Stimulated activated effector memory CD8-positive, alpha-beta T cell treated with anti-CD3 and anti-CD28 coated beads, Interleukin-12 subunit alpha, Interleukin-12 subunit beta, amount 100 ng/mL, for 72 hours (primary cell): ENCODE measurements around the gene AP1S1.
A peak's percentile ranks its signal among the peaks of the same experiment; 100 is the strongest.

Experiments used
- ATAC-seq: fragments of 150-1000 bp; cut with Tn5 transposase; 2 replicates; pipeline ENCODE4 v1.10.0; 2021
- DNase-seq, 2 donors: peaks; one replicate each; pipeline ENCODE4 v3.0.0; 2021 to 2022; ENCODE audit warnings: low spot score in 2 of 2
- H3K27ac Mint-ChIP-seq: one replicate; pipeline ENCODE4 v1.8.0; 2022; ENCODE audit warnings: mild to moderate bottlenecking, mixed read lengths
- H3K36me3 Mint-ChIP-seq: one replicate; pipeline ENCODE4 v1.8.0; 2022; ENCODE audit warnings: mild to moderate bottlenecking, mixed read lengths
- H3K4me1 Mint-ChIP-seq: one replicate; pipeline ENCODE4 v1.8.0; 2022; ENCODE audit warnings: mixed read lengths
- H3K4me3 Mint-ChIP-seq: one replicate; pipeline ENCODE4 v1.8.0; 2022; ENCODE audit warnings: mild to moderate bottlenecking, mixed read lengths
- H3K9me3 Mint-ChIP-seq: one replicate; pipeline ENCODE4 v1.8.0; 2022; ENCODE audit warnings: mixed read lengths

AP1S1 gene

GRCh38 chr7:101161692-101162471, 7.6 kb downstream of the AP1S1 start:
- Mint-ChIP-seq H3K4me3 (peak overlapping the region; percentile 89), H3K27ac (no peak overlapping the region), H3K36me3 (peaks cover 55% of the 10 kb centered on the region), H3K9me3 (no peaks in the 10 kb centered on the region), H3K4me1 (peaks cover 23% of the 10 kb centered on the region)
- DNase-seq (no peak), ATAC-seq (no peak)

DNA sequence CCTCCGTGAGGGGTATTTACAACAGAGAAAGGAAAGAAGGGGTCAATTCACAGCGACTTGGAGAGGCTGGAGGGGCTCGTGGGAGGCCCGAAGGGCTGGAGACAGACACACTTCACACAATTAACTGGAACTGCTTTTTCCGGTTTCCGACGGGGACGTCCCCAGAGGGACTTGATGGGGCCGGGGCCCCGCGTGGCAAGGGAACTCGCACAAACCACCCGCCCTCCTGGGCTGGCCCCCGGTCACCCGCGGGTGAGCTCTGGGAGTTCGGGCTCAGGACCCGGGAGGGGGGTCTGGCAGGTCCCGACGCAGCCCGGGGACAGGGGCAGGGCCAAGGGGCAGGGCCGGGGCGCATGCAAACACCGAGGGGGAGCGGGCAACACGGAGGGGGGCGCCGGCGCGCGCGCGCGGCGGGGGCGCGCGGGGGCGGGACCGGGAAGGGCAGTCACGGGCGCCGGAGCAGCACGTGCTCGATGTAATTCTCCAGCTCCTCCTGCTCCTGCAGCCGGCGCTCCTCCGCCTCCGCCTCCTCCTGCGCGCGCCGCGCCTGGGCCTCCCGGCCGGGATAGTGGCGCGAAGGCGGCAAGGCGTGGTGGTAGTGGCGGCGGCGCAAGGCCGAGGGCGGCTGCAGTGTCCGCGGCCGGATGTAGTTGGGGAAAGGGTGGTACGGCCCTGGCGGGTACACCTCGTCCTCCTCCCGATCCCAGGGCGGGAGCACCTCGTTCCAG, 8.4 kb downstream of the AP1S1 start:
- peak overlapping the region; percentile 89 for H3K4me3 Mint-ChIP-seq
- H3K36me3 Mint-ChIP-seq, result peaks cover 51% of the 10 kb centered on the region
- peaks cover 31% of the 10 kb centered on the region for H3K4me1 Mint-ChIP-seq
- no peak for DNase-seq
- no peaks in the 10 kb centered on the region for H3K9me3 Mint-ChIP-seq
- no peak overlapping the region for H3K27ac Mint-ChIP-seq
- ATAC-seq, result no peak

- ATAC-seq (peak; percentile 2), DNase-seq (no peak)
- Mint-ChIP-seq H3K4me1 (peaks cover 37% of the 10 kb centered on the region), H3K9me3 (no peaks in the 10 kb centered on the region), H3K36me3 (peaks cover 46% of the 10 kb centered on the region), H3K27ac (no peak overlapping the region), H3K4me3 (peak overlapping the region; percentile 89)
Observed at GRCh38 chr7:101163279-101164070, 9.2 kb downstream of the AP1S1 start.

GRCh38 chr7:101164071-101164840, 10.0 kb downstream of the AP1S1 start:
- ATAC-seq, result no peak
- DNase-seq, result no peak
- peaks cover 38% of the 10 kb centered on the region for H3K36me3 Mint-ChIP-seq

GRCh38 chr7:101165075-101165957, 11.0 kb downstream of the AP1S1 start, which contains the start of gene VGF:
Gene VGF, minus strand, starts transcription at chr7:101165569. Its CDS starts 726 bp downstream, at chr7:101164843.
- Mint-ChIP-seq H3K27ac (peak within 1 kb of the TSS; percentile 86), H3K4me1 (peaks cover 54% of the 10 kb centered on the region), H3K9me3 (no peaks in the 10 kb centered on the region), H3K4me3 (peak within 1 kb of the TSS; percentile 89), H3K36me3 (peaks cover 34% of the 10 kb centered on the region)
- ATAC-seq, result peak; percentile 87
- peak; percentile 92 to 95 for DNase-seq

More at GRCh38 chr7:101164071-101164840, 10.0 kb downstream of the AP1S1 start:
- peaks cover 45% of the 10 kb centered on the region for H3K4me1 Mint-ChIP-seq
- H3K4me3 Mint-ChIP-seq, result peak overlapping the region; percentile 89
- no peak overlapping the region for H3K27ac Mint-ChIP-seq
- no peaks in the 10 kb centered on the region for H3K9me3 Mint-ChIP-seq

DNA sequence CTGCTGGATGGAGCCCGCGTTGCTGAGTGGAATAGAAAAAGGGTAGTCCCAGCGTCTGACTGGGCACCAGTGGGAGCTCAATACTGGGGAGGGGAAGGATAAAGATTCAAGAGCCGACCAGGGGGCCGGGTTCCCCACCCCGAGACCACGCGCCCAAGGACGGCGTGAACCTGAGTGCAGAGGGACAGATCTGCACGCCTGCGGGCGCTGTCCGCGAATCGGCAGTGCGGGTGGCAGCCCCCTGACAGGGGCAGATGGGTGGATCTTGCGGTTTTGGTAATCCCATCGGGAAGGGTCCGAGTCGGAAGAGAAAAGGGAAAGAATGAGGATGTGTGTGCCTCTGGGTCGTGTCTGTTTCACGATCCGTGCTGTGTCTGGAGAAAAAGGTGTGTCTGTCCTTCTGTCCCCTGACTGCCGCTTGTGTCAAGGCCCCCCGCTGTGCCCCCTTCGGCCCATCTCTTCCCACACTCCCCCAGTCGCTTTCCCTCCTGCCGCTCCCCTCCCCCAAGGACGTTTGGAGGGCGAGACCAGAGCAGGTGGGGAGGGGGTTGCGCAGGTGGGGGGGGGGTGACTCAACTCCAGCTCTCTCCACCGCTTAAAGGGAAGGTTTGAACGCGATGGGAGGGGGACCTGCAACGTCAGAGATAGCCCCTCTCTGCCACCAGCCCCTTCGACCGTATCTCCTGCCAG, 11.8 kb downstream of the AP1S1 start:
- ATAC-seq, result no peak
- Mint-ChIP-seq H3K27ac (peak overlapping the region; percentile 86), H3K36me3 (peaks cover 27% of the 10 kb centered on the region), H3K9me3 (no peaks in the 10 kb centered on the region), H3K4me1 (peaks cover 62% of the 10 kb centered on the region), H3K4me3 (peak overlapping the region; percentile 89)
- no peak for DNase-seq

DNA sequence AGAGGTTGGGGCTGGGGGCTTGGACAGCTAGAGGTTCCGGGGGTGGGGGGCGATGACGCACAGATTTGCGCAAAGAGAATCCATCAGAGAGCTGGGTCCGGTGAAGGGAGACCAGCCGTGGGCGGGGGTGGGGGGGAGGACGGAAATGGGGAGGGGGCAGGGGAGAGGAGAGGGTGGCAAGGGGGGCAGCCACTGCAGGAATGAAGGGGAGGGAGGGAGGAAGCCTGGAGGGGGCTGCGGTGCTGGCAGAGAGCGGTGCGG, 12.3 kb downstream of the AP1S1 start:
- no peaks in the 10 kb centered on the region for H3K9me3 Mint-ChIP-seq
- ATAC-seq, result no peak
- DNase-seq, result no peak
- H3K4me1 Mint-ChIP-seq, result peaks cover 66% of the 10 kb centered on the region
- H3K36me3 Mint-ChIP-seq, result peaks cover 27% of the 10 kb centered on the region
- no peak overlapping the region for H3K27ac Mint-ChIP-seq
- peak overlapping the region; percentile 89 for H3K4me3 Mint-ChIP-seq

- peak overlapping the region; percentile 89 for H3K4me3 Mint-ChIP-seq
- H3K27ac Mint-ChIP-seq, result no peak overlapping the region
- H3K36me3 Mint-ChIP-seq, result peaks cover 27% of the 10 kb centered on the region
- peaks cover 71% of the 10 kb centered on the region for H3K4me1 Mint-ChIP-seq
- ATAC-seq (no peak), DNase-seq (no peak)
- H3K9me3 Mint-ChIP-seq, result no peaks in the 10 kb centered on the region
Observed at GRCh38 chr7:101166909-101167644, 12.8 kb downstream of the AP1S1 start.

GRCh38 chr7:101167645-101168411, 13.6 kb downstream of the AP1S1 start:
- no peak for DNase-seq
- Mint-ChIP-seq H3K4me1 (peaks cover 74% of the 10 kb centered on the region), H3K27ac (no peak overlapping the region), H3K36me3 (peaks cover 27% of the 10 kb centered on the region), H3K9me3 (no peaks in the 10 kb centered on the region), H3K4me3 (peak overlapping the region; percentile 58)
- no peak for ATAC-seq

DNA sequence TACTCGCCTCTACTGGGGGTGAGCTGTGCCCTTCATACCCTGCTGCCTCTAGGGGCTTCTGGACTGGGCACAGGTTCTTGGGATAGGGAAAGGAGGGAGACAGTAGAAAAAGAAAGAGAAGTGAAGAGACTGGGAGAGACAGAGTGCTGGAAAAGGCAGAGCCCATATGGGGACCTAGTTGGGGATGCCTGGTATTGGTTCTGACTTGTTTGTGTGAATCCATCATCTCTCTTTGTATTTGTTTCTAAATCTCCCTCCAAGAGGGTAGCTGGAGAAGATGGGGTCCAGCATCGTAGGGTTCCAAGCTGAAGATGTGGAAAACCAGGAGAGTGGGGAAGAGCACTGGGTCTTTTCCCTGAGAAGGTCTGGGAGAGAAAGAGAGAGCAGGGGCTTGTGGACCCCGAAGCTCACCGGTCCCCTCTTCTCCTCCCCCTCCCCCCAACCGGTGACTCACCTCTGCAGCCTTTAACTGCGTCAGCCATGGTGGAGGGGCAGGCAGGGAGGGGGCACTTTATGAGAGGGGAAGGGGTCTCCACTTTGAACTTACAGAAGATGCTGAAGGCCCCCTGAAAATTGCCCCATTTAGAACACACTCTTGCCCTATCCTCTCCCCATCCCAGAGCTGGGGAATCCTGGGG, 14.3 kb downstream of the AP1S1 start:
- Mint-ChIP-seq H3K4me1 (peaks cover 81% of the 10 kb centered on the region), H3K36me3 (peaks cover 23% of the 10 kb centered on the region), H3K9me3 (no peaks in the 10 kb centered on the region), H3K27ac (no peak overlapping the region), H3K4me3 (peak overlapping the region; percentile 58)
- no peak for ATAC-seq
- DNase-seq, result no peak

DNA sequence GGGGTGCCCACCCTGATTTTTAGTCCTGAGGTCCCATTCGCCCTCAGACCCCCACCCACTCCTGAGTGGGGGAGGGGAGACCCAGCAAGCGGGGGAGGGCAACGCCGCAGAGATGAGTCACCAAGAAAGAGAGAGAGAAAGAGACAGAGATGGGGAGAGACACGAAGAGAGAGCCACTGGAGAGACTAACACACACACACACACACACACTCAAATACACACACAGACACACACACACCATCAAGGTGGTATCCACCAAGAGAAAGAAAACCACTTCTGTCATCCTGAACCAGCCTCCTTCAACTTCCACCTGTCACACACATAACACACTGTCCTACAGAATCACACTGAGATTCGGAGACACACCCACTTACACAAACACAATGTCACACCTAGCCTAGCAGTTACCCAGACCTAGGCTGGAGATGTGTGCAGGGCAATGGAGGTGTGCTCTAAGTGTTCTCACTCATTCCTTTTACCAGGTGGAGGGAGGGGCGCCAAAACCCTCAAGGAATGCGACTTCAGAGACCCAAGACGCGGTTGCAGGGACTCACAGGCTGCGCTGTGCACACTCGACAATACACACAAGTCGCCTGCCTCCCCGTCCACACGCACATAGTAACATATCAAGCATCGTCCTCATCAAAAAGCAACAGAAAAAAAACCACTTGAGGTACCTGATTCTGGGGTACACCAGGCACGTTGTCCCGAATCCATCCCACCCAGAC, 15.0 kb downstream of the AP1S1 start:
- peaks cover 21% of the 10 kb centered on the region for H3K36me3 Mint-ChIP-seq
- H3K4me3 Mint-ChIP-seq, result peak overlapping the region; percentile 58
- ATAC-seq (peak; percentile 2), DNase-seq (no peak)
- peaks cover 89% of the 10 kb centered on the region for H3K4me1 Mint-ChIP-seq
- no peaks in the 10 kb centered on the region for H3K9me3 Mint-ChIP-seq
- no peak overlapping the region for H3K27ac Mint-ChIP-seq
